Psoas muscle (tissue), 8 donors: ENCODE data around the gene FNDC1. TPM values are rescaled to one million over a fixed set of nuclear protein-coding genes. Genes with fewer than 3 reads are reported as not detected.

ENCODE experiments used
- ATAC-seq, 4 donors: fragments of 200-7000 bp; cut with Tn5 transposase; one replicate each; pipeline ENCODE4 v1.9.1; 2020; ENCODE audit warnings: moderate library complexity in 3 of 4, mild to moderate bottlenecking in 2 of 4
- DNase-seq, 2 donors: peaks; one replicate each; pipeline ENCODE4 v3.0.0-alpha.2; 2020
- H3K27ac ChIP-seq: fragments of 200-600 bp; one replicate; pipeline ENCODE4 v1.8.0; 2022
- H3K27me3 ChIP-seq, 3 donors: fragments of 200-600 bp in 1 of 3; one replicate each; pipeline versions ENCODE4 v1.6.1 to v1.8.0; 2013 to 2022; ENCODE audit warnings: low read length in 2 of 3, mild to moderate bottlenecking in 2 of 3, moderate library complexity in 1 of 3; ENCODE audit not compliant: insufficient read depth in 3 of 3
- H3K36me3 ChIP-seq, 2 donors: fragments of 200-600 bp in 1 of 2; one replicate each; pipeline versions ENCODE4 v1.6.1 to v1.8.0; 2013 to 2022; ENCODE audit warnings: low read depth in 1 of 2, mild to moderate bottlenecking in 1 of 2, moderate library complexity in 1 of 2; ENCODE audit not compliant: insufficient read depth in 1 of 2
- H3K4me1 ChIP-seq: fragments of 200-600 bp; one replicate; pipeline ENCODE4 v1.8.0; 2022
- H3K4me3 ChIP-seq: fragments of 200-600 bp; one replicate; pipeline ENCODE4 v1.8.0; 2022; ENCODE audit warnings: mild to moderate bottlenecking
- H3K9me3 ChIP-seq: fragments of 200-600 bp; one replicate; pipeline ENCODE4 v1.8.0; 2022
- WGBS, 3 donors: extraction: QIAGEN DNeasy Blood & Tissue Kit; methylation state at CpG; one replicate each; pipeline versions ENCODE4 v1.1.6 to v1.1.7; 2013; 5-methylcytosine and 5-hydroxymethylcytosine counted together
- intact Hi-C, 2 donors: fragments of 100-400 bp; cut with DNase I; formaldehyde crosslinking; loops; one replicate each; pipeline versions ENCODE4 v1.11.0 to v1.14.2; 2022
- polyA plus RNA-seq, 3 donors: library from polyadenylated mRNA; stranded (reverse); fragments of 200-250 nt; gene quantifications; one replicate each; pipeline ENCODE4 v1.2.3, GENCODE V29; 2013
- total RNA-seq, 4 donors: library from RNA; stranded (reverse); fragmentation: NEBNext Ultra II Directional in 2 of 4; extraction: Animal tissue kit (Norgen Biotek cat#: 25700) in 2 of 4; gene quantifications; one replicate each; pipeline versions ENCODE4 v1.2.1 to v1.2.4, GENCODE V29; 2021 to 2023
- TF ChIP-seq, protein P1 (sequence below): fragments of 200-600 bp; IDR thresholded peaks from one replicate; pipeline ENCODE4 v1.8.0; 2022; ENCODE audit warnings: antibody characterized with exemption
- donor health status: healthy with polysubstance abuse.
- donor health status: DM: no; HTN: no; CAD: no; lungs with moderate emphysema.
- donor health status: Bipolar disorder and iron deficiency.
- donor health status: healthy.
- donor health status: DM: yes; HTN: yes; CAD: no.
- donor health status: DM: no; HTN: no; CAD: no.
- donor health status: DM: no; HTN: no; CAD: no.
- donor health status: DM: yes; HTN: yes; CAD: no.

FNDC1 gene
- total and polyA plus RNA-seq, 7 donors: 0.06 to 0.99 (median 0.29) TPM

DNA sequence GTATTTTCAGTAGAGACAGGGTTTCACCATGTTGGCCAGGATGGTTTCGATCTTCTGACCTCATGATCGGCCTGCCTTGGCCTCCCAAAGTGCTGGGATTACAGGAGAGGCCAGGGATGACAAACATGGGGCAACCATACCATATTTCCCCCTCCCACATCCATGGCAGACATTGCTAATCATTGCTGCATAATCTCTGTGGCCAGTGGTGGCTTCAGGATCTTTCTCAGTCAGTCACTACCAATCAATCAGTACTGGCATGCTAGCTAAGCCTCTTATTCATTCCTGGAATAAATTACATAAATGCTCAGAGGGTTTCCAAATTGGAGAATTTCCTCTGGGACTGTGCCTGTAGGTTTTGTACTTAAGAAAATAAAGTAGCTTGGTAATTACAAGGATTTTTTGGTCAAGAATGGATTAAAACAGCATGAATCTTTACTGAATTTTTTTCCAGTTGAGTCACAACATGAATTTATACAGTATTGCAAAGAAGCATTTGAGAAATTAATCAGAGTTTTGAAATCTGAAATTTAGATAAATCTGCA lies 138.1 kb downstream of the FNDC1 start:
- Histone ChIP-seq H3K27me3 (no peaks in the 10 kb centered on the region), H3K9me3 (no peaks in the 10 kb centered on the region), H3K36me3 (no peaks in the 10 kb centered on the region), H3K27ac (no peak overlapping the region), H3K4me3 (no peak overlapping the region), H3K4me1 (no peaks in the 10 kb centered on the region)
- 87 to 95% (median 93%) methylated on average over 2 of the region's 2 CpGs for WGBS, 3 donors
- intact Hi-C loops: no loop called here
- TF ChIP-seq, protein P1, sequence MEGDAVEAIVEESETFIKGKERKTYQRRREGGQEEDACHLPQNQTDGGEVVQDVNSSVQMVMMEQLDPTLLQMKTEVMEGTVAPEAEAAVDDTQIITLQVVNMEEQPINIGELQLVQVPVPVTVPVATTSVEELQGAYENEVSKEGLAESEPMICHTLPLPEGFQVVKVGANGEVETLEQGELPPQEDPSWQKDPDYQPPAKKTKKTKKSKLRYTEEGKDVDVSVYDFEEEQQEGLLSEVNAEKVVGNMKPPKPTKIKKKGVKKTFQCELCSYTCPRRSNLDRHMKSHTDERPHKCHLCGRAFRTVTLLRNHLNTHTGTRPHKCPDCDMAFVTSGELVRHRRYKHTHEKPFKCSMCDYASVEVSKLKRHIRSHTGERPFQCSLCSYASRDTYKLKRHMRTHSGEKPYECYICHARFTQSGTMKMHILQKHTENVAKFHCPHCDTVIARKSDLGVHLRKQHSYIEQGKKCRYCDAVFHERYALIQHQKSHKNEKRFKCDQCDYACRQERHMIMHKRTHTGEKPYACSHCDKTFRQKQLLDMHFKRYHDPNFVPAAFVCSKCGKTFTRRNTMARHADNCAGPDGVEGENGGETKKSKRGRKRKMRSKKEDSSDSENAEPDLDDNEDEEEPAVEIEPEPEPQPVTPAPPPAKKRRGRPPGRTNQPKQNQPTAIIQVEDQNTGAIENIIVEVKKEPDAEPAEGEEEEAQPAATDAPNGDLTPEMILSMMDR: no peak
- DNase-seq (no peak), ATAC-seq (no peak)

DNA sequence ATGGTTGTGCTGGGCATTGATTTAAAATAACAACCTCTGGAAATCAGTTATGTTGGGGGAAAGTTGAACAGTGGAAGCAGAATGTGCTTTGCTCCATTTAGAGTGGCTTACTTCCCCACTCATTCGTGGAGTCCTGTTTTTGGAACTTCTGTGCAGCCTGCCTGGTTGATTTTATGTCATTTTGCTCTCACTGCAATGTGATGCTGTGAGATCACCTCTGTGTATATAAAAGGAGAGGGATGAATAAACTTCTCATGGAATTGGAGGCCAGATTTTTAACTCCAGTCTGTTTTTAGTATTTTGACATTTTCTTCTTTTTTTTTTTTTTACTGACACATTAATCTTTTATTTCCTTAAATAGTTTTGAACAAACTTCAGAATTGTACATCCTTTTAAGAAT lies 139.0 kb downstream of the FNDC1 start:
- ATAC-seq (no peak), DNase-seq (no peak)
- WGBS, 3 donors: 0 to 18% (median 0%) methylated on average over 1 of the region's 1 CpG
- no peaks in the 10 kb centered on the region for H3K9me3 ChIP-seq
- no peak overlapping the region for H3K27ac ChIP-seq
- TF ChIP-seq, protein P1: no peak
- H3K4me3 ChIP-seq: no peak overlapping the region
- H3K36me3 ChIP-seq: no peaks in the 10 kb centered on the region
- H3K4me1 ChIP-seq: no peaks in the 10 kb centered on the region
- H3K27me3 ChIP-seq: no peaks in the 10 kb centered on the region
- intact Hi-C loops: no loop called here

DNA sequence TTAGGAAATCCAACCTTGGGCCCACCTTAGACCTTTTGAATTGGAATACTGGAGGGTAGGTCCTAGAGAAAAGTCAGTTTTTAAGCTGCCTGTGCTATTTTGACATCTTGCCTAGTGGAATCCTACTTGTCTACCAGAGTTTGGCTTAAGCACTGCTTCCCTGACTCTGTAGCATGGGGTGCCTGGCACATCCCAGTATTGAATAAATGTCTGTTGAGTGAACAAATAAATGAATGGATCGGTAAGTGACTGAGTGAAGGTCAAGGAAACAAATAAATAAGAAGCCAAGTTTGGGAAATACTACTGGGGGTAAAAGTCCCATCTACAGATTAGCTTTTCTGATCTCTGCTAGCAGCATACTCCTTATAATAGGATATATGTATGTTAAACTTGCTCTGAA lies 140.5 kb downstream of the FNDC1 start:
- WGBS, 3 donors: 93 to 100% (median 96%) methylated on average over 1 of the region's 1 CpG
- Histone ChIP-seq H3K9me3 (no peaks in the 10 kb centered on the region), H3K27ac (no peak overlapping the region), H3K4me1 (no peaks in the 10 kb centered on the region), H3K27me3 (no peaks in the 10 kb centered on the region), H3K4me3 (no peak overlapping the region), H3K36me3 (no peaks in the 10 kb centered on the region)
- TF ChIP-seq, protein P1: no peak
- ATAC-seq (no peak), DNase-seq (no peak)
- intact Hi-C loops: no loop called here

DNA sequence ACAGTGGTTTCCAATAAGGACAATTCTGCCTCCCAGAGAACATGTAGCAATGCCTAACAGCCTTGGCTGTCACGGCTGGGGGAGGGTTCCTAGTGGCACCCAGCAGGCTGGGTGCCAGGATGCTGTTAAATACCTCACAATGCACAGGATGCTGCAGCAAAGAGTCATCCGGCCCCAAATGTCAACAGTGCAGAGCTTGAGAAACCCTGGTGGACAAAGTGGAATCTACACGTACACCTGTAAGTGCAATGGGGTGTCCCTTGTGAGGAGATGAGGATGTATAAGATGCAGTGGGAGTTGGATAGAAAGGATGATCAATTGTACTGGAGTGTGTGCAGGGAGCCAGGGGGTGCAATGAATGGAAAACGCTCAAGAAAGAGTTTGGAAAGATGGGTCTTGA lies 142.4 kb downstream of the FNDC1 start:
- TF ChIP-seq, protein P1: no peak
- no peak for ATAC-seq
- H3K27ac ChIP-seq: no peak overlapping the region

DNA sequence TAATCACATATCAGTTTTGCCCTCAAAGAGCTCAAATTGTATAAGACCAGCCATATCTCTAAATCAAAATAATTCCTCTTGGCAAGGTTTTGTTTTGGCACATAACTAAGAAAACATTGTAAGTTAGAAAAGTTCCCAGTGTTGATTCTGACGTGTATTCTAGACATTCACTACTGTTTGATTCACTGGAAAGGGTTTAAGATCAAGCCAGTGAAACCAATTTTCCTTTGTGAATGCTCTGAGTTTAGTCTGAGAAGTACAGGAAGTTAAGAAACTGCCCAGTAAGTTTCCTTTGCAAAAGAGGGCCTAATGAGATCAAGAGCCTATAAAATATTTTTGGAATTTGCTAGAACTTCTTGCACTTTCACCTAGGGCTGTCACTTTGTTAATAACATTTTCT lies 143.0 kb downstream of the FNDC1 start:
- no peak for DNase-seq
- Histone ChIP-seq H3K4me1 (no peaks in the 10 kb centered on the region), H3K9me3 (no peaks in the 10 kb centered on the region), H3K36me3 (no peaks in the 10 kb centered on the region), H3K27ac (no peak overlapping the region), H3K4me3 (no peak overlapping the region), H3K27me3 (no peaks in the 10 kb centered on the region)
- intact Hi-C loops: no loop called here
- TF ChIP-seq, protein P1: no peak
- ATAC-seq: no peak
- WGBS, 3 donors: 28 to 41% (median 33%) methylated on average over 1 of the region's 1 CpG

More for the DNA sequence above, 142.4 kb downstream of the FNDC1 start:
- no peak for DNase-seq
- Histone ChIP-seq H3K4me3 (no peak overlapping the region), H3K27me3 (no peaks in the 10 kb centered on the region), H3K9me3 (no peaks in the 10 kb centered on the region), H3K4me1 (no peaks in the 10 kb centered on the region), H3K36me3 (no peaks in the 10 kb centered on the region)
- WGBS, 3 donors: 50 to 59% (median 57%) methylated on average over 4 of the region's 4 CpGs
- intact Hi-C loops: no loop called here
